HPDE6-E6E7 (cell line): ENCODE measurements around the gene ALDH1A1.

ENCODE experiments used
- DNase-seq: peaks from one replicate; pipeline ENCODE4 v3.0.0; 2011; ENCODE audit warnings: missing footprints; ENCODE audit errors: extremely low spot score

ALDH1A1 gene

GRCh38 chr9:72952914-72953313 lies at the start of gene ALDH1A1:
ALDH1A1 (minus strand) TSS chr9:72953053; CDS start chr9:72953000, 53 bp downstream.
- DNase-seq = peak; percentile 10

DNA sequence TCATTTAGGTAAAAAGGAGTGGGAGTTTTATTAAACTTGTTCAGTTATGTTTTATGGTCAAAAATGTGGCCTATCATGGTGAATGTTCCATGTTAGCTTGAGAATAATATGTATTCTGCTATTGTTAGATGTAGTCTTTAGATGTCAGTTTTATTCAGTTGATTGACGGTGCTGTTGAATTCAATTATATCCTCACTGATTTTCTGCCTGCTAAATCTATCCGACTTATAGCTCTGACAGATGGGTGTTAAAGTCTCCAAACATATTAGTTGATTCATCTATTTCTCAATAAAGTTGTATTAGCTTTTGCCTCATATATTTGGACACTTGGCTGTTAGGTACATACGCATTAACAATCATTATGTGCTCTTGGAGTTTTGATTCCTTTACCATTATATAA lies 49.0 kb upstream of the ALDH1A1 start:
- no peak for DNase-seq

- DNase-seq = no peak
Observed at GRCh38 chr9:72998363-72998762, 45.5 kb upstream of the ALDH1A1 start.

DNA sequence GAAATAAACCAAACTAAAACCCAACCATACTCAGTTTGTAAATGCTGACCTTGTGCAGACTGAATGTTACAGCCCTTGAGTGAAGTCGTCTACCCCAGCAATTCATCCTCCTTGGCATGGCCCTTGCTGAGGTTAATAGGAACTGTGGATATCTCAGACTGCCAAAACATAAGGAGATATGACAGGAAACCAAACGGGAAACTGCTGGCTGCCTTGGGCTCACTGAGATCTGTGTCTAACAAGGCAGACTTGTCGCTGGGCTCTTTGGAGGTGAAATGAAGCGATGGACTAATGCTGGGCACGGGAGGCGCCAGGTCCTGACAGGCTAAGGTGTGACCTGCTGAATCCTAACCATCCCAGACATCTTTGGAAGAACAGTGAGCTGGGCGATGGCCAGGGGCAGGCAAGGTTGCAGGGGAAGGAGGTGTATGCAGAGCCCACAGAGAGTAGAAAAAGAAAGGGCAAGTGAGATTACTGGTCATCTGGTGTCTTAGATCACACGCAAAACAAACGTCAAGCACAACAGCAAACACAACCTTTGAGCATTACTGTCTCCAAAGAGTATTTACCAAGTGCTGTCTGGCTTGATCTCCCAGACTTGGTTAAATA lies 44.6 kb upstream of the ALDH1A1 start:
- DNase-seq = no peak

DNA sequence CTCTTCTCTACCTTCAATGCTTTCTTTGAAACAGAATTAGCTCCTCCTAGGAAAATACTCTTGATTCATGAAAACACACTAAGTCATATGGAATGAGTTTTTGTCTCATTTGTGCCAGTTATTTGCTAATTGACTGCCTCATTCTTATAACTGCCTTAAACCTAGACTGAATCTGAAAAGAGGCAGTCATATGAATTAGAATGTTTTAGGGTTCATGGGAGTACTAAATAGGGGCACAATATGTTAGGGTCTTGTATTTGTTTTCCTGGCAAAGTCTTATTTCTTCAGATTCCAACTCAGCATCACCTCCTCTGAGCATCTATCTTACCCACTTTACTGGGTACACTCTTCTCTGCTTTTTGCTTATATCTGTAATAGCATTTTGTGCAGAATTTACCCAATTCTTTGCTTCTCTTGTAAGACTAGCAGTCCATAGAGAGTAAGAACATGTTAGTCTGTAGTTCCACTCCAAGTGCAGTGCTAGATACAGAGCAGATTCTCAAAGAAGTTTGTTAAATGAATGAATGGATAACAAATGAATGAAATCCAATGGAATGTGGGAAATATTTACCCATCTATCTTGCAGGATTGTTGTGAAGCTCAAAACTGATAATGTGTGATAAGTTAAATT lies 43.9 kb upstream of the ALDH1A1 start:
- no peak for DNase-seq

- DNase-seq = no peak
Observed at GRCh38 chr9:72996114-72996513, 43.3 kb upstream of the ALDH1A1 start.

- DNase-seq = no peak
Observed at GRCh38 chr9:72995131-72996024, 42.5 kb upstream of the ALDH1A1 start.

DNA sequence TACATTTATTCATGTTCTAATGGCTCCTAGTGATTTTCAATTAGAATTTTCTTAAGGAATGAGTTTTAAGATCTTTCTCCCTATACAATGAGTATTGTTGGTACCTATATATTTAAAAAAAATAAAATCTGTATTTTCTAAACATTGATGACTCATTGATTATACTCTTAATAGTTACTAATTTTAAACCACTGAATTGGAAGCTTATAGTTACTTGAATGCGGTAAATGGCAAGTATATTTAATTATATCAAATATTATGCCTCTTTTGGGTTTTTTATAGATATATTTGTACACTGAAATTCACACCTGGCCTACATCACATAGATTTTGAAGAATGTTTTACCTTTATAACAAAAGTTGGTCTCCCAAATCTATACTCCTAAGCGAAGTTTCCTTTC lies 38.9 kb upstream of the ALDH1A1 start:
- DNase-seq = no peak

DNA sequence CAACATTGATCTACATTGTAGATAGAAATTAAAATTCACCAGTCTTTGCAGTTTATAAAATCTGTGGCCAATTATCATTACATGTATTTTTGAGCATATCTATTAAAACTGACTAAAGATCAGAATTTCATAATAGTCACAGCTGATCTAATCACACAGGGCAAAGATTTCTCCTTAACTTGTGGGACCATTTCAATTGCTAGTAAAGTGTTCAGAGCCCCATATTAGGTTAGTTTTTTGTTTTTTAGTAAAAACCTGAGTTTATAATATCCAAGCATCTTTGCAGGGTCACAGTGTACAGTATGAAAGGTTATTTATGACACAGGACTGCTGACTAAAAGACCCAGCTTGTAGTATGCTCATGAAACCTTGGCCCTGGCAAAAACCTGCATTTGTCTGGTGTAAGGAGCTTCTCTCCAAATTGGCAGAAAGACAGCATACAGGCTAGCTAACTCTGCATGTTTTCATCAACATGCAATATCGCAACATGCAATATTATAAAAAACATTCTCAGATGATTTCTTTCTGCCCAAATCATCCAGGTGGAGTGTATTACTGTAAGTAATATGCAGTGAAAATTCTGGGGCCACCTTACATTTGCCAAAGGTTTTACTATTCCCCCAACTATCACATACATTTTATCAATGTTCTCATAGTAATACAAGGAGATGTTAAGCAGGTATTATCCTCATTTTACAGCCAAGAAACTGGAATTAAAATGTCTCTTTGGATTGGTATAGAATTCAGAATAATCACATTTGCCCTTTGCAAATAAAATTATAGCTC lies 37.7 kb upstream of the ALDH1A1 start:
- no peak for DNase-seq

DNA sequence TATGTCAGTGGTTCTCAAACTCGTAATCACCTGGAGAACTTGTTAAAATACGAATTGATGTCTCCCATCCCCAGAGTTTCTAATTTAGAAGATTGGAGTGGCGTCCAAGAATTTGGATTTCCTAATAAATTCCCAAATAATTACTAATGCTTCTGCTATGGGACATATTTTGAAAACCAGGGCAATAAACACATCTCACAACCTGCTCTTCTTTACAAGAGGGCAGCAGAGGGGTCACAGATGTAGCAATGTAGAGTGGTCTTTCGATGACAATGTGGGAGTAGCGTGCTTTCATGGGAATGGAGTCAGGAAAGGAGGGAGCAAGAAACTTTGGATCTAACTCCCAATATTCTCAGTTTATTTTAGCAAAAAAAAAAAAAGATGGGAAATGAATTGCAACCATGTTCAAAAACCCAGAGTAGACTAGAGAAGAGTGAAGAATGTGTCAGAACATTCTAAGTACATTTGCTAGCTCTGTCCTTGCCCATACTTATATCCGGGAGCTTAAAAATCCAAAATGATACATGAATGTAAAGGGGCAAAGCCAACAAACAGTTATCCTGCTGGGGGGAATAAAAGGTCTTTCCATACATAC lies 33.8 kb upstream of the ALDH1A1 start:
- DNase-seq = no peak

DNA sequence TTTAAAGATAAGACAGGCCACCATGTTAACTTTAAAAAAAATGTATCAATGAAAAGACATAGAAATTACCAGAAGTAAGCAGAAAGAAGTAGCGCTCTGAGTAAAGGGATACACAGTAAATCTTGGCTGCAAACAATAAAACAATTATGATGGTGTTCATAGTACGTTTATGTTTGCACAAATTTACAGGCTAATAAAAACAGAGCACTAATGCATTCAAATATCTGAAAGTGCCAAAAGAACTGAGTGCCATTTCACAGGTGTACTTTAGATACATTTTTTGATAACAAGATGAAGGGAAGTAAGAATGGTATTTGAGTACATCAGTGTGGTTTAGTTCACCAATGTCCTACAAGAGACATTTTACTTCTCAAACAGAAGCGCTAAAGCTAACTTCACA lies 32.9 kb upstream of the ALDH1A1 start:
- DNase-seq = no peak

DNA sequence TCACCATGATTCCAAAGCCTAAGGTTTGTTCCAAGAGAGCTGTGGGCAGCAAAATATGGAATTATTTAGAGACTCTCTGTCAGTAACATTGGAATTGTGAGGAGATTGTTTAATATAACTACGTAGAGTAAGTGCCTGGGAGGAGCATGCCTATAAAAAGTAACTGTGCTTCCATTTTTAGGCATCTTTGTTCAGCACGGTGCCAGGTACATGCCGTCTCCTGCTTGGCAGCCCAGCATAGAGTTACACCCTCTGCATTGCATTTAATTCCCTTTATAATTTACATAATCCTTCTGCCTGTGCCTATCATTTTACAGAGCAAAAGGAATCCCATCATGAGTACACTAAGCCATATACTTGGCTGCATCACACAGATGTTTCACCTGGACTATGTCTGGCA lies 32.1 kb upstream of the ALDH1A1 start:
- DNase-seq = no peak

DNA sequence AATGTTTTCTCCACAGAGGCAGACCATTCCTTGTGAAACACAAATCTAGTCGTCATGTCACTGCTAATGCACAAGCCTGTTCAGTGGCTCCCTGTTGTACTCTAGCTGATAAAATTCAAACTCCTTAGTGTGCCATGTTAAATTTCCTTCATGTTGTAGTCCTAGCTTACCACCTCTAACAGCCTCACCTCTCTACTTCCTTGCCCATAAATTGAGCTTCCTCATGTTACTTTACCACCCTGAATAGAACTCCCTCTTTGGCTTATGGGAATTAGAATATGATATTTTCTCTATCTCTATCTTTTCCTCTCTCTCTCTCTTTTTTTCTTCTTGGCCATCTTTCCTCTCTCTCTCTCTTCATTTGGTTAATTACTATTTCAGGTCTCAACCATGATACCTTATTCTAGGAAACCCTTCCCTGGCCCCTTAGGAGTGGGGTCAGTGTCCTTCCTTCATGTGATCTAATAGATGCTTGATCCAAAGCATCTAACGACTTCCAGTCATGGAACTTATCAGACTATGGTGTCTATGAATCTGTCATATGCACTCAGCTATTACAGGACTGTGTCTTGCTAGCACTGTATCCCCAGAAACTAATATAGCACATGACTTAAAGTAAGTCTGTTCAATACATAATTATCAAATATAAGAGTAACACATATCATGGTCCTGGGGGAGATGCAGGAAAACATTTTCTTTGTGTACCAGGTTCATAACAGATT lies 31.5 kb upstream of the ALDH1A1 start:
- no peak for DNase-seq

DNA sequence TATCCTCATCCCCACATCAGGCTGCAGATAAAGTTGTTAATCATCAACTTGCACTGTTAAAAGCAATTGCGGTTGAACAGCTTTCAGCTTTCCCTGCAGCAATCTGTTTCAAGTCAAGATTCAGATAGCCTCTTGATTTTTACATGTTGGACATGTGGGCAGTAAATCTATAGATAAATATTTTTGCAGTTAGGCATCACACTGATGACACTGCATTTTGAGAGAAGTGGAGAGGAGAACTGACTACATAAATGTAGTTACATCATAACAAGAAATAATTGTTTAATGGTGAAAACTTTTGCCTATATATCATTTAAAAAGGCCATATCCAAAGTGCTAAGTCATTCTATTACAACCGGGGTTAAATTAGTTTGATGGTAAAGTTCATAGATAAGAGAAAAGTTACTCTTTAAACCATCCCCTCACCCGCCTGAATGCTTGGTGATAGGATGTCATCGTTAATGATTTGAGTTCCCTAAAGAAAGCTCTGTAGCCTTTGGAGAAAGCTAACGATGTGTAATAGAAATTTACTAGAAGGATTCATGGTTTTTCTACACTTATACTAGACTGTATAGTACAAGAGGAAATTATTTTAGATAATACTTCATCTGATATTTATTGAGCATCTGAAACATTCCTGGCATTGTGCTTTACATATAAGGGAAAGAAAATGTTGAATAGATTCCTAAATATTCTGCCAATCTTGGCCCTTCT lies 30.8 kb upstream of the ALDH1A1 start:
- no peak for DNase-seq

- DNase-seq = no peak
Observed at GRCh38 chr9:72983056-72983455, 30.2 kb upstream of the ALDH1A1 start.

DNA sequence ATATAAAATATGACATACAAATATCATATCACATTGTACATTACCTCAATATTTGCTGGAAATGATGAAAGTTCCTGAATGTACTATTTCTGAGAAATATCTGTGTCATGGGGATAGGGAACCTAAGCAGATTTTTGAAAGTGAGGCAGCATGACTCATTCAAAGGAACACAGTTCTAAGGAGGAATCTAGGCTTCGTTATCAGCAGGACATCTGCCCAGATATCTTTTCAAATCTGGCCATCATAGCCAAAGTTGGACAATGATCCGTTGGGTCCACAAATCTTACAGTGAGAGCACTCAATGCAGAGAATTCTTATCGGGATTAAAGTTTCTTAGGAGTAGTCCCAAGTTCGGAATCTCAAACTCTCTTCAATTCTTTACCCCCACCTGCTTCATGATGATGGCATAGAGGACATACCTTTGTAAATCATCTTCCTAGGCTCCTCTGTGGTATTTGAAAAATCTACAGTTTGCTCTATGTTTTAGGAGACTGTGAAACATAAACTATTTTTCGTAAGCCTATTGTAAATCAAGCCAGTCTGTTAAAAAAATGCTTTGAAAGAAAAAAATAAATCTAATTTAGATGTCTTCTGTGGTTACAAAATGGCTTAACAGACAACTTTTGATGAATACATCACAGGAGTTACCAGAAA lies 29.4 kb upstream of the ALDH1A1 start:
- no peak for DNase-seq

DNA sequence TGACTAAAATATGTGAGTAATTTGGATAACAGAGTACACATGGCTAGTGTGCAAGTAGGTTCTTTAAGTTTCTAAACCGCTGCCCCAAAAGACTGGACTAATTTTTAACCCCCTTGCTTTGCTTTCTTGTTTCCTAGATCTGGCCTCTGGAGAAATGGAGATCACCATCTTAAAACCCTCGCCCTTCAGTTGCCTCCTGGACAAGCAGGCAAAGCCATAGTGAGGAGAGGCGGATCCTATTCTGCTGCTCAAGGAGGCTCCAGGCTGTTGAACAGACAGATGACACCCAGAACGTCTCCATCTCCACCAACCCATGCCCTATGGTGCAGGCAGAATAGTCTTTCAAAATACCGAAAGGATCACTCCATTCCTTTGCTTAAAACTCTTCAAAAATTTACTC lies 28.6 kb upstream of the ALDH1A1 start:
- no peak for DNase-seq

DNA sequence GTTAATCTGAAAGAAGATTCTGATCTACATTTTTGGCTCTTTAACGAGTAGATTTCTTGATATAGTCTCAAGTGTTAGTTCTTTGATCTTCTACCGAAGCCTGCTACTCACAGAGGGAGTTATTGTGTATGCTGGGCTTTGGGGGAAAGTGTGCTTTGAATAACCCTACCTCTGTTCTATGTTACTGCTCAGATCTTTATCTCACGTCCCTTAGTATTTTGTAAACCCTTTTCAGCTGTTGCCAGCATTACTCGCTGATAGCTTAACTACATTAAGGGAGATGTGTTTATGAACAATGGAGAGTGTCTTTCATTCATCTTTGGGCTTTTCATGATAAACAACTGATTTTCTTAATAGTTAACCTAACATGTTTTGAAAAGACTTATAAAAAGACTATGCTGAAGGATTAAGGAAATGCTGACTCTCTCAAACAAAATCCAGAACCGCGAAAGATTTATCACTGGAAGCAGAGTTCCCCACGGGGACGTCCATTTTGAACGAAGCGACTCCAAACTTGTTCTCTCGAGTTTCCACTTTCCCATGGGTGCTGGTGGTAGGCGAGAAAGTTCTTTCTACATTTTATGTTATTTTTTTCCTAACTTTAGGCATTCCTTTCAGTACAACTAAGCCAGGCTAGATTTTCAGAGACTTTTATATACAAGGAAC lies 27.9 kb upstream of the ALDH1A1 start:
- DNase-seq = no peak

DNA sequence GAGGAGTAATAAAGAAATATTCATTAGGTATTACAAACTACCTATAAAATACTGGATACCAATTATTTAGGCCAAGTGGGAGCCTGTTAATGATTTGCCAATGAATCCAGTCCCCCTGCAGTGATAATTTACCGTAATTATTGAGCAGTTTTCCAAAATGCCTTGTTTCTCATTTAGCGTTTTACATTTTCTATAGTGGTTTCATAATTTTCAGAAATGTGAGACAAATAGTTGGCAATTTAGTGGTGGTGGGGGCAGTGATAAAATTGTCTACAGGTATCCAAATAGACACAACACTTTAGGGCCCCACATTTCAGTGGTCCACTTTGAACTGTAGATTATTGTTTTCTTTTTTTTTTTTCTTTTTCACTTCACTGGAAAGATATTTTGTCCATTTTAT lies 27.3 kb upstream of the ALDH1A1 start:
- DNase-seq = no peak
